A549 (cell line): ENCODE data around the gene MCTS1.

ENCODE experiments used
- CTCF ChIP-seq: fragments of >200 bp; sonication (Bioruptor Twin); formaldehyde crosslinking; IDR thresholded peaks from 3 replicates; pipeline ENCODE4 v1.5.1; 2016
- EHMT2 ChIP-seq: fragments of 200-600 bp; sonication (generic); IDR thresholded peaks from 2 replicates; pipeline ENCODE4 v1.6.1; 2016; ENCODE audit warnings: antibody characterized with exemption, low read depth, mild to moderate bottlenecking, moderate library complexity
- EP300 ChIP-seq, 2 experiments: fragments of >200 bp; sonication (Bioruptor Twin); formaldehyde crosslinking; IDR thresholded peaks; 2 replicates in 1 of 2; 3 replicates in 1 of 2; pipeline ENCODE4 v1.6.1; 2016 to 2017
- GATA3 ChIP-seq: IDR thresholded peaks from 2 replicates; pipeline ENCODE4 v1.6.1; 2012; ENCODE audit warnings: borderline replicate concordance
- MAFK ChIP-seq: fragments of 450-650 bp; IDR thresholded peaks from 2 replicates; pipeline ENCODE4 v1.6.1; 2014; ENCODE audit not compliant: partially characterized antibody
- MAX ChIP-seq: IDR thresholded peaks from 2 replicates; pipeline ENCODE4 v1.6.1; 2012
- POLR2A ChIP-seq: IDR thresholded peaks from 2 replicates; pipeline ENCODE4 v1.6.1; 2012; ENCODE audit warnings: mild to moderate bottlenecking, low read length
- RAD21 ChIP-seq, 2 experiments: fragments of >200 bp in 1 of 2; sonication (Bioruptor Twin) in 1 of 2; formaldehyde crosslinking in 1 of 2; IDR thresholded peaks in 1 of 2; conservative IDR thresholded peaks in 1 of 2; 2 replicates in 1 of 2; 3 replicates in 1 of 2; pipeline ENCODE4 v1.6.1; 2012 to 2018; ENCODE audit warnings: inconsistent platforms in 1 of 2

GRCh38 chrX:120638619-120639018, 34.7 kb downstream of the MCTS1 start:
- no peak for TF ChIP-seq CTCF
- TF ChIP-seq RAD21 (conservative IDR thresholded peaks at IDR 0.05 in 1 of 2, IDR thresholded peaks at IDR 0.05 in 1 of 2) = no peak
- no peak for TF ChIP-seq MAX
- no peak for TF ChIP-seq POLR2A
- TF ChIP-seq MAFK = peak; percentile 82
- no peak for TF ChIP-seq EHMT2
- TF ChIP-seq GATA3 = no peak
- no peak for TF ChIP-seq EP300 (IDR thresholded peaks at IDR 0.05)
